Measurements from ENCODE around the gene PDE5A. TPM values are rescaled to one million over a fixed set of nuclear protein-coding genes. Genes with fewer than 3 reads are reported as not detected.
A peak's percentile ranks its signal among the peaks of the same experiment; 100 is the strongest.
"Not testable (repeated sequence)": the region's sequence is repeated elsewhere in the genome, so short reads cannot be mapped to it uniquely, and the experiment has no call there.

The PDE5A gene
- total and polyA plus RNA-seq, 2 donors from 2014 or later: 3.9 to 29.4 TPM

DNA sequence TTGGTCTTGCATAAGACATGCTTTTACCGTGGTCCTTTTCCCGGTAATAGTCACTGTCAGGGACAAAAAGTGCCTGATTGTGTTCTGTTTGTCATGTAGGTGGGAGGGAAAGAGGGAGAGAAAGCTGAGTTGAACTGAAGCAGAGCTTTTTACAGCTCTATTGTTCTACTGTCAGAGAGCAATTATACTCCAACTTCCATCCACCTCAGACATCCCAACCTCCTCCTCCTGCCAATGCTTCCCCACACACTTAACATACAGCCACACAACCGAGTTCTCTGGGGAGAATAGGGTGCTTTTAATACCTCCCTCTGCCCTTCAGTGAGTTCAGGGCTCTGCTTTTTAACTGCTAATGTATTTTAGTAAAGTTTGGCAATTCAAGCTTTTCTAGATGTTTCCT is 159.6 kb downstream of the PDE5A start:
- FAIRE-seq; H3K27me3 ChIP-seq (ENCODE audit: control insufficient read depth, insufficient read depth, low read length); H3K4me1 ChIP-seq (ENCODE audit: control insufficient read depth in 2 of 3, insufficient read depth in 2 of 3, low read depth in 1 of 3, low read length in 3 of 3); H3K4me3 ChIP-seq (ENCODE audit: low read length in 3 of 3); H3K36me3 ChIP-seq (ENCODE audit: control insufficient read depth in 2 of 3, insufficient read depth in 3 of 3, low read length in 3 of 3); H3K9ac ChIP-seq (ENCODE audit: low read length in 3 of 3); DNase-seq; intact Hi-C loops (cut with DNase I); H3K9me3 ChIP-seq (ENCODE audit: control insufficient read depth in 2 of 3, insufficient read depth in 1 of 3, low read length in 3 of 3); H3K27ac ChIP-seq (ENCODE audit: low read depth in 2 of 2, low read length in 2 of 2): not testable (repeated sequence)

DNA sequence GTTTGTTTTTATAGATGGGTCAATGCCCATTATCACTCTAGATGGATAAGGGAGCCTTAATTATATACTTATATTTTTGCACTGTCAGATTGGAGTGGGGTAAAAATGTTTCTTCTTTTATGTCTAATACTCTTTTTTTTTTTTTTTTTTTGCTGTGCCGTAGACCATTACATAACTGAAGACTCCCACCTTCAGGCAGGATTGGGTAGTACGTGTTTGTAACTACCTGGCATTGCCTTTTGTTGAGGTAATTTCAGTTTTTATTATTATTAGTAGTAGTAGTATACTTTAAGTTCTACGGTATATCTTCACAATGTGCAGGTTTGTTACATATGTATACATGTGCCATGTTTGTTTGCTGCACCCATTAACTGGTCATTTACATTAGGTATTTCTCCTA is 165.9 kb downstream of the PDE5A start:
- not testable (repeated sequence) for H3K27me3 ChIP-seq (ENCODE audit: control insufficient read depth, insufficient read depth, low read length)

DNA sequence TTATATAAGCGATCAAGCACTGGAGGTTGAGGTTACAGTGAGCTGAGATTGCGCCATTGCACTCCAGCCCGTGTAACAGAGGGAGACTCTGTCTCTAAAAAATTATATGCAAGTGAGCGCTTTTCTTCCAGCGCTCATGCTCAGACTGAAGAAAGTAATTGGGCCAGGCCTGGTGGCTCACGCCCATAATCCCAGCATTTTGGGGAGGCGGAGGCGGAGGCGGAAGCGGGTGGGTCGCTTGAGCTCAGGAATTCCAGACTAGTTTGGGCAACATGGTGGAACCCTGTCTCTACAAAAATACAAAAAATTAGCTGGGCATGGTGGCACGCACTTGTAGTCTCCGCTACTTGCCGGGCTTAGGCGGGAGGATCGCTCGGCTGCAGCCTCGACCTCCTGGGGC is 172.9 kb downstream of the PDE5A start:
- H3K4me3 ChIP-seq (ENCODE audit: low read length in 3 of 3): peak overlapping the region in 1 of 3 donors; percentile 41
- intact Hi-C loops (cut with DNase I); H3K9ac ChIP-seq (ENCODE audit: low read length in 3 of 3); H3K9me3 ChIP-seq (ENCODE audit: control insufficient read depth in 2 of 3, insufficient read depth in 1 of 3, low read length in 3 of 3); H3K4me1 ChIP-seq (ENCODE audit: control insufficient read depth in 2 of 3, insufficient read depth in 2 of 3, low read depth in 1 of 3, low read length in 3 of 3); H3K36me3 ChIP-seq (ENCODE audit: control insufficient read depth in 2 of 3, insufficient read depth in 3 of 3, low read length in 3 of 3); FAIRE-seq; H3K27ac ChIP-seq (ENCODE audit: low read depth in 2 of 2, low read length in 2 of 2); H3K27me3 ChIP-seq (ENCODE audit: control insufficient read depth, insufficient read depth, low read length): not testable (repeated sequence)
- DNase-seq: peak in 4 of 5 donors; percentile 44 to 73 (median 47)

More for the DNA sequence above, 165.9 kb downstream of the PDE5A start:
- H3K9ac ChIP-seq (ENCODE audit: low read length in 3 of 3); H3K36me3 ChIP-seq (ENCODE audit: control insufficient read depth in 2 of 3, insufficient read depth in 3 of 3, low read length in 3 of 3); H3K9me3 ChIP-seq (ENCODE audit: control insufficient read depth in 2 of 3, insufficient read depth in 1 of 3, low read length in 3 of 3); H3K27ac ChIP-seq (ENCODE audit: low read depth in 2 of 2, low read length in 2 of 2); H3K4me3 ChIP-seq (ENCODE audit: low read length in 3 of 3); intact Hi-C loops (cut with DNase I); DNase-seq; FAIRE-seq; H3K4me1 ChIP-seq (ENCODE audit: control insufficient read depth in 2 of 3, insufficient read depth in 2 of 3, low read depth in 1 of 3, low read length in 3 of 3): not testable (repeated sequence)

DNA sequence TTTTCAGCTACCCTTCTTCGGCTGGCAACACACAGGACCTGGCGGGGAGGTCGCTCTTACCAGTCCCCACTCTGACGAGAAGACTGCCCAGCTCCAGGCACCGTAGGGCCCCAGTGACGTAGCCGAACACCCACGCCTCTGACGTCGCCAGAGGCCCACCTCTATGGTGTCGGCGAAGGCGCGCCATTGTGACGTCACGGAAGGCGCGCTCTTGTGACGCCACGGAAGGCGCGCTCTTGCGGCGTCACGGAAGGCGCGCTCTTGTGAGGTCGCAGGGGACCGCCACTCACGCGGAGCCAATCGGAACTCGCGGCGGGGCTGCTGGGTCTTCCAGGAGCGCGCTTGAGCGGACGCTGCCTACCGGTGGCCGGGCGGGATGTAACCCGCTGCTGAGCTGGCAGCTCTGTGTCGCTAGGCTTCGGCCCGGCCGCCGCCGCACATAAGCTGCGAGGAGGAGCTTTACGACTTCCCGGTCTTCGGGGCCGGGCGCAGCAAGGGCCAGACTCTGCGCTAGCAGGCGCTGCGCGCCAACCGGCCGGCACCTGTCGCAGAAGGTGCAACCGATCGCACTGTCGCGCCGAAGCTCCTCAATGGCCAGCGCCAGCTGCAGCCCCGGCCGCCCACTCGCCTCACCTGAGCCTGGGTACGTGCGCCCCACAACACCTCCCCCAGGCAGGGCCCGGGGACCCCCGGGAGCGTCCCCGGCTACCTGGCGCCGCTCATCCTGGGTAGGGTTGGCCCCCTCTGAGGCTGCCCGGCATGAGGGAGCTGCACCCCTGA is 173.9 kb downstream of the PDE5A start:
- H3K4me1 ChIP-seq (ENCODE audit: control insufficient read depth in 2 of 3, insufficient read depth in 2 of 3, low read depth in 1 of 3, low read length in 3 of 3); H3K27me3 ChIP-seq (ENCODE audit: control insufficient read depth, insufficient read depth, low read length); intact Hi-C loops (cut with DNase I); FAIRE-seq; H3K36me3 ChIP-seq (ENCODE audit: control insufficient read depth in 2 of 3, insufficient read depth in 3 of 3, low read length in 3 of 3); H3K9me3 ChIP-seq (ENCODE audit: control insufficient read depth in 2 of 3, insufficient read depth in 1 of 3, low read length in 3 of 3): not testable (repeated sequence)
- peak; percentile 98 to 99 (median 98) for DNase-seq
- Histone ChIP-seq H3K27ac (ENCODE audit: low read depth in 2 of 2, low read length in 2 of 2) (peak overlapping the region; percentile 75 to 77), H3K4me3 (ENCODE audit: low read length in 3 of 3) (peak overlapping the region; percentile 61 to 80 (median 78)), H3K9ac (ENCODE audit: low read length in 3 of 3) (peak overlapping the region; percentile 41 to 69 (median 59))

DNA sequence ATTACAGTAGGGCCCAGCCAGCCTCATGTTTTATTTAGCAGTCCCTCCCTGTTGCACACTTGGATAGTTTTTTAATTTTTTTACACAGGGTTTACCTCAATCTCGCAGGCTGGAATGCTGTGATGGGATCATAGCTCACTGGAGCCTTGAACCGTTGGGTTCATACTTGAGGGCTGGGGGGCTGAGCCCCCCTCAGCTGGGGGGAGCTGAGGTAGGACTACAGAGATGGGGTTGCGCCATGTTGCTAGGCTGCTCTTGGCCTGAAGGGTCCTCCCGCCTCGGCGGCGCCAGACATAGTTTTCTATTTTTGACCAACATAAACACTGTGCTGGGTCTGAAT is 174.5 kb downstream of the PDE5A start:
- intact Hi-C loops (cut with DNase I); H3K27me3 ChIP-seq (ENCODE audit: control insufficient read depth, insufficient read depth, low read length); H3K36me3 ChIP-seq (ENCODE audit: control insufficient read depth in 2 of 3, insufficient read depth in 3 of 3, low read length in 3 of 3); H3K4me1 ChIP-seq (ENCODE audit: control insufficient read depth in 2 of 3, insufficient read depth in 2 of 3, low read depth in 1 of 3, low read length in 3 of 3); H3K9me3 ChIP-seq (ENCODE audit: control insufficient read depth in 2 of 3, insufficient read depth in 1 of 3, low read length in 3 of 3); FAIRE-seq; DNase-seq: not testable (repeated sequence)
- Histone ChIP-seq H3K4me3 (ENCODE audit: low read length in 3 of 3) (peak overlapping the region; percentile 61 to 80 (median 78)), H3K9ac (ENCODE audit: low read length in 3 of 3) (peak overlapping the region; percentile 41 to 69 (median 59)), H3K27ac (ENCODE audit: low read depth in 2 of 2, low read length in 2 of 2) (peak overlapping the region; percentile 75 to 77)

DNA sequence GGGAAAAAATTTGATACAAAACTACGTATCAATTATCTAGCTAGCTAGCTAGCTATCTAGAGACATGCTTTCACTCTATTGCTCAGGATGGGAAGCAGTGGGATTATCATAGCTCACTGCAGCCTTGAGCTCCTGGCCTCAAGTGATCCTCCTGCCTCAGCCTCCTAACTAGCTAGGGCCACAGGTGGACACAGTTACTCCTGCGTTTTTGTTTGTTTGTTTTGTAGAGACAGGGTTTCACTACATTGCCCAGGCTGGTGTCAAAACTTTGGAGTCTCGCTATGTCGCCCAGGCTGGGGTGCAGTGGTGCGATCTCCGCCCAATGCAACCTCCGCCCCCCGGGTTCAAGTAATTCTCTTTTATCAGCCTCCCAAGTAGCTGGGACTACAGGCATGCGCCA is 175.3 kb downstream of the PDE5A start:
- H3K4me3 ChIP-seq (ENCODE audit: low read length in 3 of 3); intact Hi-C loops (cut with DNase I); H3K27ac ChIP-seq (ENCODE audit: low read depth in 2 of 2, low read length in 2 of 2); FAIRE-seq; H3K27me3 ChIP-seq (ENCODE audit: control insufficient read depth, insufficient read depth, low read length); H3K36me3 ChIP-seq (ENCODE audit: control insufficient read depth in 2 of 3, insufficient read depth in 3 of 3, low read length in 3 of 3); H3K9me3 ChIP-seq (ENCODE audit: control insufficient read depth in 2 of 3, insufficient read depth in 1 of 3, low read length in 3 of 3); H3K4me1 ChIP-seq (ENCODE audit: control insufficient read depth in 2 of 3, insufficient read depth in 2 of 3, low read depth in 1 of 3, low read length in 3 of 3); H3K9ac ChIP-seq (ENCODE audit: low read length in 3 of 3): not testable (repeated sequence)
- peak in 1 of 5 donors; percentile 33 for DNase-seq

DNA sequence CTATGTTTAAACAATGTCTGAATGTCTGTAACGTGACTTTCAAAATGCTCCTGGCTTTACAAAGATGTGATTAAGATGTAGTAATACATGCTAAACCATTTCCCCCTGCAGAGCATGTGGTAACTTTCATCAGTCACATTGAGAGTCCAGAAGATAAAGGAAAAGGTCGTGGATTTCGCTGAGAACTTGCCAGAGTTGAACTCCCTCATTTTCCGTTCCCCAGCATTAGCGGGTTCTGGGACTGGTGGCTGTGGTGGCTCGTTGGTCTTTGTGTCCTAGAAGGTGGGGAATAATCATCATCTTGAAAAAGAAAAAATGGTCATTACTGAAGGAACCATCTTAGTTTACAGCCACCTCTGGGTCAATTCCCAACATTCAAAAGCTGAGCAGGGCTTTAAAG is 178.8 kb downstream of the PDE5A start:
- not testable (repeated sequence) for H3K4me3 ChIP-seq (ENCODE audit: low read length in 3 of 3); DNase-seq

More for the DNA sequence above, 178.8 kb downstream of the PDE5A start:
- H3K4me1 ChIP-seq (ENCODE audit: control insufficient read depth in 2 of 3, insufficient read depth in 2 of 3, low read depth in 1 of 3, low read length in 3 of 3); H3K27ac ChIP-seq (ENCODE audit: low read depth in 2 of 2, low read length in 2 of 2); H3K36me3 ChIP-seq (ENCODE audit: control insufficient read depth in 2 of 3, insufficient read depth in 3 of 3, low read length in 3 of 3); intact Hi-C loops (cut with DNase I); H3K9ac ChIP-seq (ENCODE audit: low read length in 3 of 3); H3K27me3 ChIP-seq (ENCODE audit: control insufficient read depth, insufficient read depth, low read length); FAIRE-seq; H3K9me3 ChIP-seq (ENCODE audit: control insufficient read depth in 2 of 3, insufficient read depth in 1 of 3, low read length in 3 of 3): not testable (repeated sequence)

All from kidney (tissue), 11 donors.